NCI-H2196 treated with DMSO at 0.1 percent for 48 hours (cell line): ENCODE data around the gene RNF2.
"Not testable (repeated sequence)": the region's sequence is repeated elsewhere in the genome, so short reads cannot be mapped to it uniquely, and the experiment has no call there.

Experiments
- DNase-seq: peaks from one replicate; lab custom pipeline; 2025; ENCODE audit not compliant: unreplicated experiment; lab: John Stamatoyannopoulos, UW

Gene RNF2

GRCh38 chr1:185049670-185050069, 4.3 kb downstream of the RNF2 start:
- no peak for DNase-seq

- no peak for DNase-seq
These were observed 5.6 kb downstream of the RNF2 start for GRCh38 chr1:185050823-185051451.

- no peak for DNase-seq
These were observed 7.8 kb downstream of the RNF2 start for GRCh38 chr1:185053204-185053603.

GRCh38 chr1:185054365-185055060, 9.2 kb downstream of the RNF2 start:
- no peak for DNase-seq

- no peak for DNase-seq
These were observed 12.8 kb downstream of the RNF2 start for GRCh38 chr1:185058110-185058509.

GRCh38 chr1:185058876-185059275, 13.5 kb downstream of the RNF2 start:
- no peak for DNase-seq

- DNase-seq, result no peak
These were observed 14.7 kb downstream of the RNF2 start for GRCh38 chr1:185059950-185060571.

- no peak for DNase-seq
These were observed 17.5 kb downstream of the RNF2 start for GRCh38 chr1:185062710-185063370.

GRCh38 chr1:185063719-185064118, 18.4 kb downstream of the RNF2 start:
- no peak for DNase-seq

GRCh38 chr1:185065006-185065405, 19.6 kb downstream of the RNF2 start:
- DNase-seq, result not testable (repeated sequence)

GRCh38 chr1:185066181-185066580, 20.8 kb downstream of the RNF2 start:
- DNase-seq, result no peak

GRCh38 chr1:185068341-185068740, 23.0 kb downstream of the RNF2 start:
- DNase-seq, result no peak

GRCh38 chr1:185069202-185069772, 23.9 kb downstream of the RNF2 start:
- no peak for DNase-seq

GRCh38 chr1:185070051-185070450, 24.7 kb downstream of the RNF2 start:
- DNase-seq, result no peak

- no peak for DNase-seq
These were observed 28.4 kb downstream of the RNF2 start for GRCh38 chr1:185073725-185074124.

- no peak for DNase-seq
These were observed 28.9 kb downstream of the RNF2 start for GRCh38 chr1:185074307-185074706.

- DNase-seq, result no peak
These were observed 30.1 kb downstream of the RNF2 start for GRCh38 chr1:185075476-185075875.

- DNase-seq, result no peak
These were observed 32.0 kb downstream of the RNF2 start for GRCh38 chr1:185077374-185077773.

GRCh38 chr1:185080422-185080821, 35.1 kb downstream of the RNF2 start:
- no peak for DNase-seq

GRCh38 chr1:185083818-185084217, 38.5 kb downstream of the RNF2 start:
- DNase-seq, result no peak

GRCh38 chr1:185087101-185087500, 41.7 kb downstream of the RNF2 start:
- no peak for DNase-seq

- no peak for DNase-seq
These were observed 42.4 kb downstream of the RNF2 start for GRCh38 chr1:185087746-185088145.
